Measurements from ENCODE around the gene SNHG17. TPM values are rescaled to one million over a fixed set of nuclear protein-coding genes. Genes with fewer than 3 reads are reported as not detected.

SNHG17 gene
- total RNA-seq, 2 donors from 2014 or later = 36.7 to 45.9 TPM

GRCh38 chr20:38473367-38473795, 38.3 kb upstream of the SNHG17 start:
- Mint-ChIP-seq H3K9me3 (no peaks in the 10 kb centered on the region), H3K4me1 (peaks cover 27% of the 10 kb centered on the region), H3K4me3 (peak overlapping the region; percentile 88), H3K27ac (peak overlapping the region; percentile 95), H3K27me3 (ENCODE audit: insufficient read depth) (peaks cover 5% of the 10 kb centered on the region), H3K36me3 (ENCODE audit: low read depth) (peaks cover 4% of the 10 kb centered on the region)
- Histone ChIP-seq H3K9me3 (ENCODE audit: control insufficient read depth, low read length) (no peaks in the 10 kb centered on the region), H3K4me1 (ENCODE audit: control insufficient read depth, insufficient read depth, low read length) (peaks cover 5% of the 10 kb centered on the region), H3K27me3 (ENCODE audit: control insufficient read depth, insufficient read depth, low read length, poor library complexity, severe bottlenecking) (no peaks in the 10 kb centered on the region), H3K27ac (ENCODE audit: low read depth, low read length) (no peak overlapping the region), H3K9ac (ENCODE audit: extremely low read depth, low read length, poor library complexity, severe bottlenecking) (peak overlapping the region; percentile 87), H3K36me3 (ENCODE audit: control insufficient read depth, insufficient read depth, low read length) (no peaks in the 10 kb centered on the region), H3K4me3 (ENCODE audit: low read length) (peak overlapping the region; percentile 97)
- WGBS, 2 experiments (ENCODE audit: insufficient coverage in 1 of 2, insufficient read length in 1 of 2) = 19 to 40% methylated on average over 4 to 10 of the region's 10 CpGs
- no peak for DNase-seq
- TF ChIP-seq CTCF (conservative IDR thresholded peaks at IDR 0.05) = peak; percentile 28

GRCh38 chr20:38472513-38473366, 37.6 kb upstream of the SNHG17 start, which contains the start of gene RALGAPB:
Gene RALGAPB, plus strand, starts transcription at chr20:38472843. Its CDS starts 15,590 bp downstream, at chr20:38488433.
- Histone ChIP-seq H3K9me3 (ENCODE audit: control insufficient read depth, low read length) (no peaks in the 10 kb centered on the region), H3K27me3 (ENCODE audit: control insufficient read depth, insufficient read depth, low read length, poor library complexity, severe bottlenecking) (no peaks in the 10 kb centered on the region), H3K27ac (ENCODE audit: low read depth, low read length) (peak within 1 kb of the TSS; percentile 73), H3K4me1 (ENCODE audit: control insufficient read depth, insufficient read depth, low read length) (peaks cover 5% of the 10 kb centered on the region), H3K36me3 (ENCODE audit: control insufficient read depth, insufficient read depth, low read length) (no peaks in the 10 kb centered on the region), H3K4me3 (ENCODE audit: low read length) (peak within 1 kb of the TSS; percentile 97), H3K9ac (ENCODE audit: extremely low read depth, low read length, poor library complexity, severe bottlenecking) (peak within 1 kb of the TSS; percentile 87)
- H3K4me1 Mint-ChIP-seq = peaks cover 27% of the 10 kb centered on the region
- peak within 1 kb of the TSS; percentile 96 for H3K27ac Mint-ChIP-seq
- no peaks in the 10 kb centered on the region for H3K9me3 Mint-ChIP-seq
- WGBS, 2 experiments (ENCODE audit: insufficient coverage in 1 of 2, insufficient read length in 1 of 2) = 0% methylated on average over 29 to 81 of the region's 81 CpGs
- H3K36me3 Mint-ChIP-seq (ENCODE audit: low read depth) = peaks cover 4% of the 10 kb centered on the region
- TF ChIP-seq CTCF (conservative IDR thresholded peaks at IDR 0.05) = peak; percentile 64
- peak; percentile 100 for DNase-seq
- peaks cover 5% of the 10 kb centered on the region for H3K27me3 Mint-ChIP-seq (ENCODE audit: insufficient read depth)
- peak within 1 kb of the TSS; percentile 88 for H3K4me3 Mint-ChIP-seq

- peaks cover 4% of the 10 kb centered on the region for H3K36me3 Mint-ChIP-seq (ENCODE audit: low read depth)
- 34 to 47% methylated on average over 8 to 12 of the region's 12 CpGs for WGBS, 2 experiments (ENCODE audit: insufficient coverage in 1 of 2, insufficient read length in 1 of 2)
Measured at GRCh38 chr20:38471987-38472512, 36.9 kb upstream of the SNHG17 start.

More at GRCh38 chr20:38471987-38472512, 36.9 kb upstream of the SNHG17 start:
- no peaks in the 10 kb centered on the region for H3K9me3 Mint-ChIP-seq
- Histone ChIP-seq H3K27me3 (ENCODE audit: control insufficient read depth, insufficient read depth, low read length, poor library complexity, severe bottlenecking) (no peaks in the 10 kb centered on the region), H3K4me3 (ENCODE audit: low read length) (peak overlapping the region; percentile 97), H3K9me3 (ENCODE audit: control insufficient read depth, low read length) (no peaks in the 10 kb centered on the region), H3K9ac (ENCODE audit: extremely low read depth, low read length, poor library complexity, severe bottlenecking) (peak overlapping the region; percentile 23), H3K4me1 (ENCODE audit: control insufficient read depth, insufficient read depth, low read length) (peaks cover 5% of the 10 kb centered on the region), H3K27ac (ENCODE audit: low read depth, low read length) (no peak overlapping the region), H3K36me3 (ENCODE audit: control insufficient read depth, insufficient read depth, low read length) (no peaks in the 10 kb centered on the region)
- H3K4me1 Mint-ChIP-seq = peaks cover 27% of the 10 kb centered on the region
- peak overlapping the region; percentile 96 for H3K27ac Mint-ChIP-seq
- no peak for TF ChIP-seq CTCF (conservative IDR thresholded peaks at IDR 0.05)
- no peak for DNase-seq
- peak overlapping the region; percentile 88 for H3K4me3 Mint-ChIP-seq
- H3K27me3 Mint-ChIP-seq (ENCODE audit: insufficient read depth) = peaks cover 5% of the 10 kb centered on the region

All from endodermal cell (in vitro differentiated cells).